GM23338 (cell line): ENCODE measurements around the gene KIAA0408. TPM values are rescaled to one million over a fixed set of nuclear protein-coding genes. Genes with fewer than 3 reads are reported as not detected.

Experiments used
- REST ChIP-seq: IDR thresholded peaks from one replicate; pipeline ENCODE4 v1.6.1; 2018; ENCODE audit warnings: antibody characterized with exemption; ENCODE audit not compliant: unreplicated experiment
- ZNF114 ChIP-seq: fragments of 250-450 bp; sonication (Bioruptor Pico); IDR thresholded peaks from 2 replicates; pipeline ENCODE4 v1.5.0; 2020; ENCODE audit warnings: mild to moderate bottlenecking, moderate library complexity
- polyA plus RNA-seq: library from polyadenylated mRNA; unstranded; fragments of >200 nt; fragmentation: Nextera tagmentation; extraction: Ambion mirVana; gene quantifications from 2 replicates; pipeline ENCODE4 v1.2.1, GENCODE V29; 2016
- total RNA-seq: library from RNA; depleted of rRNA; stranded (reverse); fragments of >200 nt; shearing (Covaris generic); gene quantifications from 2 replicates; pipeline ENCODE4 v1.2.3, GENCODE V29; 2014
- TF ChIP-seq, protein P1 (sequence below): fragments of 250-450 bp; sonication (Bioruptor Pico); IDR thresholded peaks from 2 replicates; pipeline ENCODE4 v1.5.0; 2020; ENCODE audit warnings: mild to moderate bottlenecking, moderate library complexity
- TF ChIP-seq, protein P2 (sequence below), 2 experiments: fragments of 200-600 bp in 1 of 2; sonication (generic) in 1 of 2; conservative IDR thresholded peaks; 2 replicates each; pipeline versions ENCODE4 v1.5.1 to v1.6.1; 2016 to 2017; ENCODE audit warnings: antibody characterized with exemption in 2 of 2, low read depth in 2 of 2, mild to moderate bottlenecking in 2 of 2, moderate library complexity in 1 of 2

The KIAA0408 gene
- total and polyA plus RNA-seq, 2 experiments from 2014 or later = 4.0 to 9.1 TPM

DNA sequence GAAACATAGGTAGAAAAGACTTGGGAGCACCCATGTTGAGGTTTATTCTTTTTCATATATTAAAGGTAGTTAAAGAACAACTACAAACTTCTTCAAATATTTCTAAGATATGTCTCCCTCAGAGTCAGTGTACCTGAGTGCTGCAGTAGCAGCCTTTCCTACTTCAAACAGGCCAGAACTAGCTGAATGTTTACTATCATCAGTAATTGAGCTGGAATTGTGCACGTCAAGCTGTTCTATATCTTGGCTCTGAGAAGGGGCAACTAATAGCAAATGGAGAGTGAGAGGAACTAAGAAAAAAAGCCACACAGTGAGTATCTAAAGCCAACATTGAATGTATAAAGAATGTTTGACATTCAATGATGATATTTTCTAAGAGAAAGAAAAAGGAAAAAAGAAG lies 38.2 kb upstream of the KIAA0408 start (continued):
- no peak for TF ChIP-seq REST
- TF ChIP-seq ZNF114 = no peak
- TF ChIP-seq, protein P1, sequence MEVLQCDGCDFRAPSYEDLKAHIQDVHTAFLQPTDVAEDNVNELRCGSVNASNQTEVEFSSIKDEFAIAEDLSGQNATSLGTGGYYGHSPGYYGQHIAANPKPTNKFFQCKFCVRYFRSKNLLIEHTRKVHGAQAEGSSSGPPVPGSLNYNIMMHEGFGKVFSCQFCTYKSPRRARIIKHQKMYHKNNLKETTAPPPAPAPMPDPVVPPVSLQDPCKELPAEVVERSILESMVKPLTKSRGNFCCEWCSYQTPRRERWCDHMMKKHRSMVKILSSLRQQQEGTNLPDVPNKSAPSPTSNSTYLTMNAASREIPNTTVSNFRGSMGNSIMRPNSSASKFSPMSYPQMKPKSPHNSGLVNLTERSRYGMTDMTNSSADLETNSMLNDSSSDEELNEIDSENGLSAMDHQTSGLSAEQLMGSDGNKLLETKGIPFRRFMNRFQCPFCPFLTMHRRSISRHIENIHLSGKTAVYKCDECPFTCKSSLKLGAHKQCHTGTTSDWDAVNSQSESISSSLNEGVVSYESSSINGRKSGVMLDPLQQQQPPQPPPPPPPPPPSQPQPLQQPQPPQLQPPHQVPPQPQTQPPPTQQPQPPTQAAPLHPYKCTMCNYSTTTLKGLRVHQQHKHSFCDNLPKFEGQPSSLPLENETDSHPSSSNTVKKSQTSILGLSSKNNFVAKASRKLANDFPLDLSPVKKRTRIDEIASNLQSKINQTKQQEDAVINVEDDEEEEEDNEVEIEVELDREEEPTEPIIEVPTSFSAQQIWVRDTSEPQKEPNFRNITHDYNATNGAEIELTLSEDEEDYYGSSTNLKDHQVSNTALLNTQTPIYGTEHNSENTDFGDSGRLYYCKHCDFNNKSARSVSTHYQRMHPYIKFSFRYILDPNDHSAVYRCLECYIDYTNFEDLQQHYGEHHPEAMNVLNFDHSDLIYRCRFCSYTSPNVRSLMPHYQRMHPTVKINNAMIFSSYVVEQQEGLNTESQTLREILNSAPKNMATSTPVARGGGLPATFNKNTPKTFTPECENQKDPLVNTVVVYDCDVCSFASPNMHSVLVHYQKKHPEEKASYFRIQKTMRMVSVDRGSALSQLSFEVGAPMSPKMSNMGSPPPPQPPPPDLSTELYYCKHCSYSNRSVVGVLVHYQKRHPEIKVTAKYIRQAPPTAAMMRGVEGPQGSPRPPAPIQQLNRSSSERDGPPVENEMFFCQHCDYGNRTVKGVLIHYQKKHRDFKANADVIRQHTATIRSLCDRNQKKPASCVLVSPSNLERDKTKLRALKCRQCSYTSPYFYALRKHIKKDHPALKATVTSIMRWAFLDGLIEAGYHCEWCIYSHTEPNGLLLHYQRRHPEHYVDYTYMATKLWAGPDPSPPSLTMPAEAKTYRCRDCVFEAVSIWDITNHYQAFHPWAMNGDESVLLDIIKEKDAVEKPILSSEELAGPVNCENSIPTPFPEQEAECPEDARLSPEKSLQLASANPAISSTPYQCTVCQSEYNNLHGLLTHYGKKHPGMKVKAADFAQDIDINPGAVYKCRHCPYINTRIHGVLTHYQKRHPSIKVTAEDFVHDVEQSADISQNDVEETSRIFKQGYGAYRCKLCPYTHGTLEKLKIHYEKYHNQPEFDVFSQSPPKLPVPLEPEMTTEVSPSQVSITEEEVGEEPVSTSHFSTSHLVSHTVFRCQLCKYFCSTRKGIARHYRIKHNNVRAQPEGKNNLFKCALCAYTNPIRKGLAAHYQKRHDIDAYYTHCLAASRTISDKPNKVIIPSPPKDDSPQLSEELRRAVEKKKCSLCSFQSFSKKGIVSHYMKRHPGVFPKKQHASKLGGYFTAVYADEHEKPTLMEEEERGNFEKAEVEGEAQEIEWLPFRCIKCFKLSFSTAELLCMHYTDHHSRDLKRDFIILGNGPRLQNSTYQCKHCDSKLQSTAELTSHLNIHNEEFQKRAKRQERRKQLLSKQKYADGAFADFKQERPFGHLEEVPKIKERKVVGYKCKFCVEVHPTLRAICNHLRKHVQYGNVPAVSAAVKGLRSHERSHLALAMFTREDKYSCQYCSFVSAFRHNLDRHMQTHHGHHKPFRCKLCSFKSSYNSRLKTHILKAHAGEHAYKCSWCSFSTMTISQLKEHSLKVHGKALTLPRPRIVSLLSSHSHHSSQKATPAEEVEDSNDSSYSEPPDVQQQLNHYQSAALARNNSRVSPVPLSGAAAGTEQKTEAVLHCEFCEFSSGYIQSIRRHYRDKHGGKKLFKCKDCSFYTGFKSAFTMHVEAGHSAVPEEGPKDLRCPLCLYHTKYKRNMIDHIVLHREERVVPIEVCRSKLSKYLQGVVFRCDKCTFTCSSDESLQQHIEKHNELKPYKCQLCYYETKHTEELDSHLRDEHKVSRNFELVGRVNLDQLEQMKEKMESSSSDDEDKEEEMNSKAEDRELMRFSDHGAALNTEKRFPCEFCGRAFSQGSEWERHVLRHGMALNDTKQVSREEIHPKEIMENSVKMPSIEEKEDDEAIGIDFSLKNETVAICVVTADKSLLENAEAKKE (CRISPR knock-in tag) = no peak
- TF ChIP-seq, protein P2, sequence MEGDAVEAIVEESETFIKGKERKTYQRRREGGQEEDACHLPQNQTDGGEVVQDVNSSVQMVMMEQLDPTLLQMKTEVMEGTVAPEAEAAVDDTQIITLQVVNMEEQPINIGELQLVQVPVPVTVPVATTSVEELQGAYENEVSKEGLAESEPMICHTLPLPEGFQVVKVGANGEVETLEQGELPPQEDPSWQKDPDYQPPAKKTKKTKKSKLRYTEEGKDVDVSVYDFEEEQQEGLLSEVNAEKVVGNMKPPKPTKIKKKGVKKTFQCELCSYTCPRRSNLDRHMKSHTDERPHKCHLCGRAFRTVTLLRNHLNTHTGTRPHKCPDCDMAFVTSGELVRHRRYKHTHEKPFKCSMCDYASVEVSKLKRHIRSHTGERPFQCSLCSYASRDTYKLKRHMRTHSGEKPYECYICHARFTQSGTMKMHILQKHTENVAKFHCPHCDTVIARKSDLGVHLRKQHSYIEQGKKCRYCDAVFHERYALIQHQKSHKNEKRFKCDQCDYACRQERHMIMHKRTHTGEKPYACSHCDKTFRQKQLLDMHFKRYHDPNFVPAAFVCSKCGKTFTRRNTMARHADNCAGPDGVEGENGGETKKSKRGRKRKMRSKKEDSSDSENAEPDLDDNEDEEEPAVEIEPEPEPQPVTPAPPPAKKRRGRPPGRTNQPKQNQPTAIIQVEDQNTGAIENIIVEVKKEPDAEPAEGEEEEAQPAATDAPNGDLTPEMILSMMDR (conservative IDR thresholded peaks at IDR 0.05; ENCODE audit: low read depth in 2 of 2) = no peak
